Stimulated activated naive CD8-positive, alpha-beta T cell treated with anti-CD3 and anti-CD28 coated beads, Interleukin-15, Interleukin-2, amounts not matched to agents 100 ng/mL and 50 ng/mL, for 24 hours (primary cell): Measurements from ENCODE around the gene PRKAR1B.

Experiments
- H3K27ac Mint-ChIP-seq: one replicate; pipeline ENCODE4 v1.8.0; 2021; ENCODE audit warnings: mild to moderate bottlenecking, mixed read lengths
- H3K27me3 Mint-ChIP-seq: one replicate; pipeline ENCODE4 v1.8.0; 2021; ENCODE audit warnings: mixed read lengths
- H3K36me3 Mint-ChIP-seq: one replicate; pipeline ENCODE4 v1.8.0; 2021; ENCODE audit warnings: low read depth, mixed read lengths
- H3K4me1 Mint-ChIP-seq: one replicate; pipeline ENCODE4 v1.8.0; 2021; ENCODE audit warnings: low read depth, mixed read lengths
- H3K4me3 Mint-ChIP-seq: one replicate; pipeline ENCODE4 v1.8.0; 2021; ENCODE audit warnings: mild to moderate bottlenecking, mixed read lengths
- H3K9me3 Mint-ChIP-seq: one replicate; pipeline ENCODE4 v1.8.0; 2021; ENCODE audit warnings: mixed read lengths

The PRKAR1B gene

GRCh38 chr7:727104-727805 is at the start of gene PRKAR1B:
TSS of gene PRKAR1B (minus strand) at chr7:727281. CDS start at chr7:711505, 15,776 bp downstream.
- peak within 1 kb of the TSS; percentile 89 for H3K27ac Mint-ChIP-seq
- peak within 1 kb of the TSS; percentile 87 for H3K4me3 Mint-ChIP-seq
- H3K36me3 Mint-ChIP-seq = peaks cover 44% of the 10 kb centered on the region
- peaks cover 30% of the 10 kb centered on the region for H3K4me1 Mint-ChIP-seq
- H3K9me3 Mint-ChIP-seq = no peaks in the 10 kb centered on the region
- no peaks in the 10 kb centered on the region for H3K27me3 Mint-ChIP-seq

- Mint-ChIP-seq H3K27me3 (no peaks in the 10 kb centered on the region), H3K4me1 (no peaks in the 10 kb centered on the region), H3K27ac (no peak overlapping the region), H3K36me3 (peaks cover 54% of the 10 kb centered on the region), H3K9me3 (no peaks in the 10 kb centered on the region), H3K4me3 (no peak overlapping the region)
These were observed 49.3 kb upstream of the PRKAR1B start for GRCh38 chr7:776381-776780.

DNA sequence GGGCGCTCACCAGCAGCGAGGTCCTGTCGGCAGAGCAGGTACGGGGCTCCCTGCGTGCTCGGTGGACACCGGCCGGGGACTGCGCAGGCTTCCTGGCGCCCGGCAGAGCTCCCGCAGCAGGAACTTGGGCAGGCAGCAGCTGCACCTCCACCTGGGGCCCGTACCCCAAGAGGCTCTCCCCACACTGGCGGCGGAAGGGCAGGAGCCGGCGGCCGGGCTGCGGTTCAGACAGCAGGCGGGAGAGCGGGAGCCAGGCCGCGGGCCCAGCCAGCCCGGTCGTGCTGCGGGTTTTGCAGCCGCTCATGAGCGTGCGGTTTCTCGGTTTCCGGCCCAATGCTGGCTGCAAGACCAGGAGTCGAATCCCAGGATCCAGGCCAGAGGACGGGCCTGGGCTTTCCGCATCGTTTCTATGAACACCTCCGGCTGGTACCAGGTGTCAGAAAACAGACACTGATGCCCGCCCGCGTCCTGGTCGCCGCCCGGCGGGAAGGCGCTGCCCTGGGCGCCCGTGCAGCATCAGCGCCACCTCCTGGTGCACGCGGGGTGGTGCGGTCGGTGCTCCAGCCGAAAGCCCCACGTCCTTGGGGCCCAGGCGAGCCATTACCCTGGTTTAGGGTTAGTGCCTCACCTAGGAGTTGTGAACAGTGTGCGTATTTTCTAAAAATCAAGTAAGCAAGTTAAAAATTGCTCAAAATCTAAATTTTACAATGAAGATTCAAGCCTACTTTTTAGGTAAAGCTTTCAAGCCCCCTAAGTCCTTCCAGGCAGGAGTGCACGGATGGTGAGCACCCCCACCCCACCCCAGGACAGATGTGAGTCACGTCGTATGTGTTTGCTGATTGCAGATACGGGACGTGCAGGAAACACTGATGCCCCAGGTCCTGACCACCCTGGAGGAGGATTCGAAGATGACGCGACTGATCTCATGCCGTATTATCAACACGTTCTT is 47.4 kb upstream of the PRKAR1B start:
- Mint-ChIP-seq H3K9me3 (no peaks in the 10 kb centered on the region), H3K36me3 (peaks cover 41% of the 10 kb centered on the region), H3K4me3 (no peak overlapping the region), H3K27me3 (no peaks in the 10 kb centered on the region), H3K4me1 (no peaks in the 10 kb centered on the region), H3K27ac (no peak overlapping the region)

- Mint-ChIP-seq H3K27ac (no peak overlapping the region), H3K36me3 (peaks cover 39% of the 10 kb centered on the region), H3K4me3 (no peak overlapping the region), H3K27me3 (no peaks in the 10 kb centered on the region), H3K4me1 (no peaks in the 10 kb centered on the region), H3K9me3 (no peaks in the 10 kb centered on the region)
These were observed 46.5 kb upstream of the PRKAR1B start for GRCh38 chr7:773622-773915.

GRCh38 chr7:772861-773621 is 46.0 kb upstream of the PRKAR1B start:
- Mint-ChIP-seq H3K27ac (no peak overlapping the region), H3K27me3 (no peaks in the 10 kb centered on the region), H3K4me1 (no peaks in the 10 kb centered on the region), H3K4me3 (no peak overlapping the region), H3K9me3 (no peaks in the 10 kb centered on the region), H3K36me3 (peaks cover 41% of the 10 kb centered on the region)

DNA sequence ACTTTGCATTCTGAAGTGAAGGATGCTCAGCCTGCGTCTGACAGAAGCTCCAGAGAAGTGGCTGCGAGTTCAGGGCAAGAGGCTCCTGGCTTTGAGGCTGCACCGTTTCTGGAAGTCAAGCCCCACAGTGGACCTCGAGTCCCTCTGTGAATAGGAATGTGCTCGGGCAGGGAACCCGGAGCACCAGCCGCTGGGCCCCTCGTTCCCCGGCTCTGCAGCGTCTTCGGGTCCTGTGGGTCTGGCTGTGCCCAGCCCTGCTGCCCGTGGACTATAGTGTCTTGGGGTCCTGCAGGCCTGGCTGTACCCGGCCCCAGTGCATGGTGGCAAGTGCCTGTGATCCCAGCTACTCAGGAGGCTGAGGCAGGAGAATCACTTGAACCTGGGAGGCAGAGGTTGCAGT is 45.3 kb upstream of the PRKAR1B start:
- Mint-ChIP-seq H3K9me3 (no peaks in the 10 kb centered on the region), H3K4me1 (no peaks in the 10 kb centered on the region), H3K27me3 (no peaks in the 10 kb centered on the region), H3K36me3 (peaks cover 42% of the 10 kb centered on the region), H3K27ac (no peak overlapping the region), H3K4me3 (no peak overlapping the region)

- no peak overlapping the region for H3K4me3 Mint-ChIP-seq
- no peaks in the 10 kb centered on the region for H3K27me3 Mint-ChIP-seq
- H3K27ac Mint-ChIP-seq = no peak overlapping the region
- H3K9me3 Mint-ChIP-seq = no peaks in the 10 kb centered on the region
- no peaks in the 10 kb centered on the region for H3K4me1 Mint-ChIP-seq
- peaks cover 41% of the 10 kb centered on the region for H3K36me3 Mint-ChIP-seq
These were observed 44.9 kb upstream of the PRKAR1B start for GRCh38 chr7:772005-772294.

DNA sequence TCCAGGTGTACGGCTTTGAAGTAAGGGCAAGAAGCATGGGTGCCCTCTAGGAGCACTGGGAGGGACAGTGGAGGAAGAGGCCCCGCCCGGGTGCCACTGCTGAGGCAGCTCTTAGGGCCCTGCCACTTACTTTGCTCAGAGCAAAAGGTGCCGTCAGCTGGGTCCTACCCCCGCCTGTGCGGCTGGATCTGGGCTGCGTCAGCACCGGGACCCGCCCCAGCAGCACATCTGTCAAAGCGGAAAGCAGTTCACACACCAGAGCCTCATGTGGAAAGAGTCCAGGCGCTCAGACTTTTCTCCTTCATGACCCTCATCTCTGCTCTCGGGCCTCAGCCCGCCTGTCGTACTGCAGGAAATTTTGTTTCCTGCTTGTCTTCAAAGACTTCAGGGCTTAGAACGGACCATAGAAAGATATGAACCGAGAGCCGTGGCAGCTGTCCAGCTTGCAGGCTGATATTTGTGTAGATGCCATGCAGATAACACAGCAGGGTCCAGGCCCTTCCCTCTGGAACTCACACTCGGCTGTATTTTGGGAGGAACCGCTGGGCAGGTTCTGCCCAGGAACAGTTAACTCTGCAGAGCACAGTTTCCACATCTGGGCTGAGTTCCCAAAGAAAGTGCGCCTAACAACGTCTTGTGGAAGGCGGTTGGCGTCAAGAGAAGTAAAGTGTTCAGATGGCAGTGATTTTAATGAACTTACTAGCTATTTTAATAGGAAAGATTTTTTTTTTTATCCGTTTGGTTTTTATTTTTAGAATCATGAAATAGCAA is 44.3 kb upstream of the PRKAR1B start:
- Mint-ChIP-seq H3K27ac (no peak overlapping the region), H3K36me3 (peaks cover 44% of the 10 kb centered on the region), H3K27me3 (no peaks in the 10 kb centered on the region), H3K4me3 (no peak overlapping the region), H3K9me3 (no peaks in the 10 kb centered on the region), H3K4me1 (no peaks in the 10 kb centered on the region)

- Mint-ChIP-seq H3K27ac (no peak overlapping the region), H3K4me3 (no peak overlapping the region), H3K27me3 (no peaks in the 10 kb centered on the region), H3K36me3 (peaks cover 39% of the 10 kb centered on the region), H3K4me1 (no peaks in the 10 kb centered on the region), H3K9me3 (no peaks in the 10 kb centered on the region)
These were observed 43.7 kb upstream of the PRKAR1B start for GRCh38 chr7:770741-771166.

- H3K9me3 Mint-ChIP-seq = no peaks in the 10 kb centered on the region
- H3K27me3 Mint-ChIP-seq = no peaks in the 10 kb centered on the region
- H3K4me1 Mint-ChIP-seq = no peaks in the 10 kb centered on the region
- H3K36me3 Mint-ChIP-seq = peaks cover 39% of the 10 kb centered on the region
- no peak overlapping the region for H3K27ac Mint-ChIP-seq
- H3K4me3 Mint-ChIP-seq = no peak overlapping the region
These were observed 43.3 kb upstream of the PRKAR1B start for GRCh38 chr7:770336-770735.

- no peaks in the 10 kb centered on the region for H3K27me3 Mint-ChIP-seq
- H3K27ac Mint-ChIP-seq = no peak overlapping the region
- no peaks in the 10 kb centered on the region for H3K4me1 Mint-ChIP-seq
- peaks cover 42% of the 10 kb centered on the region for H3K36me3 Mint-ChIP-seq
- no peaks in the 10 kb centered on the region for H3K9me3 Mint-ChIP-seq
- H3K4me3 Mint-ChIP-seq = no peak overlapping the region
These were observed 41.9 kb upstream of the PRKAR1B start for GRCh38 chr7:768881-769504.

DNA sequence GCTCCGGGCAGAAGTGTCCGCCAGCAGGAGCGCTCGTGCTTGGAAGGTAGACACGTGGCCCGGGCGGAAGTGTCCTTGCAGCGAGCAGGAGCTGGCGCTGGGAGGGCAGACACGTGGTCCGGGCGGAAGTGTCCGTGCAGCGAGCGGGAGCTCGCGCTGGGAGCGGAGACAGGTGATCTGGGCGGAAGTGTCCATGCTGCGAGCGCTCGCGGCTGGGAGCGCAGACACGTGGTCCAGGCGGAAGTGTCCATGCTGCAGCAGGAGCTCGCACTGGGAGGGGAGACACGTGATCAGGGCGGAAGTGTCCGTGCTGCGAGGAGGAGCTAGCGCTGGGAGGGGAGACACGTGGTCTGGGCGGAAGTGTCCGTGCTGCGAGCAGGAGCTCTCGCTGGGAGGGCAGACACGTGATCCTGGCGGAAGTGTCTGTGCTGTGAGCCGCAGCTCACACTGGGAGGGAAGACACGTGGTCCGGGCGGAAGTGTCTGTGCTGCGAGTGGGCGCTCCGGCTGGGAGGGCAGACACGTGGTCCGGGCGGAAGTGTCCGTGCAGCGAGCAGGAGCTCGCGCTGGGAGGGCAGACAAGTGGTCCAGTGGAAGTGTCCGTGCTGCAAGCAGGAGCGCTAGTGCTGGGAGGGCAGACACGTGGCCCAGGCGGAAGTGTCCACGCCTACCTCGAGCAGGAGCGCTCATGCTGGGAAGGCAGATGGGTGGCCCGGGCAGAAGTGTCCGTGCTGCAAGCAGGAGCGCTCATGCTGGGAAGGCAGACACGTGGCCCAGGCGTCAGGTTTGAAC is 41.1 kb upstream of the PRKAR1B start:
- Mint-ChIP-seq H3K27ac (no peak overlapping the region), H3K4me3 (no peak overlapping the region)

DNA sequence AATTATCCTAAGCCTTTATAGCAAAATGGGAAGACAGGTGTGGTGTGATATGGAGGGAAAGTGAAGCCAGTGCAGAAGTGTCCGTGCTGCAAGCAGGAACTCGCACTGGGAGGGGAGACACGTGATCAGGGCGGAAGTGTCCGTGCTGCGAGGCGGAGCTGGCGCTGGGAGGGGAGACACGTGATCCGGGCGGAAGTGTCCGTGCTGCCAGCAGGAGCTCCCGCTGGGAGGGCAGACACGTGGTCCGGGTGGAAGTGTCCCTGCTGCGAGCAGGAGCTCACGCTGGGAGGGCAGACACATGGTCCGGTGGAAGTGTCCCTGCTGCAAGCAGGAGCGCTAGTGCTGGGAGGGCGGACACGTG is 40.5 kb upstream of the PRKAR1B start:
- Mint-ChIP-seq H3K4me1 (no peaks in the 10 kb centered on the region), H3K27me3 (no peaks in the 10 kb centered on the region), H3K27ac (no peak overlapping the region), H3K36me3 (peaks cover 48% of the 10 kb centered on the region), H3K4me3 (no peak overlapping the region), H3K9me3 (no peaks in the 10 kb centered on the region)

More for the DNA sequence above, 41.1 kb upstream of the PRKAR1B start:
- Mint-ChIP-seq H3K36me3 (peaks cover 48% of the 10 kb centered on the region), H3K4me1 (no peaks in the 10 kb centered on the region), H3K27me3 (no peaks in the 10 kb centered on the region), H3K9me3 (no peaks in the 10 kb centered on the region)

- Mint-ChIP-seq H3K4me1 (no peaks in the 10 kb centered on the region), H3K27ac (no peak overlapping the region), H3K36me3 (peaks cover 44% of the 10 kb centered on the region), H3K9me3 (no peaks in the 10 kb centered on the region), H3K4me3 (no peak overlapping the region), H3K27me3 (no peaks in the 10 kb centered on the region)
These were observed 38.3 kb upstream of the PRKAR1B start for GRCh38 chr7:765383-765782.
